ENCODE measurements around the gene CDC37.

- TF ChIP-seq CTCF (conservative IDR thresholded peaks at IDR 0.05; ENCODE audit: low read depth, low read length) = no peak
- TF ChIP-seq EZH2 (IDR thresholded peaks at IDR 0.05; ENCODE audit: low read length, unreplicated experiment) = no peak
These were observed 25.6 kb upstream of the CDC37 start for GRCh38 chr19:10428996-10429381.

Measured in PC-3 (cell line).